H4 (cell line): ENCODE results near the gene USP32. TPM values are rescaled to one million over a fixed set of nuclear protein-coding genes. Genes with fewer than 3 reads are reported as not detected.
"Not testable (repeated sequence)": the region's sequence is repeated elsewhere in the genome, so short reads cannot be mapped to it uniquely, and the experiment has no call there.

ENCODE experiments used
- DNase-seq: peaks from one replicate; pipeline ENCODE4 v3.0.0-alpha.2; 2015; ENCODE audit warnings: low spot score
- total RNA-seq: library from RNA; depleted of rRNA; stranded (reverse); fragments of >200 nt; shearing (Covaris generic); gene quantifications from 2 replicates; pipeline ENCODE4 v1.2.3, GENCODE V29; 2014

Gene USP32
- total RNA-seq, 1 experiment from 2014 or later = 29.4 TPM

DNA sequence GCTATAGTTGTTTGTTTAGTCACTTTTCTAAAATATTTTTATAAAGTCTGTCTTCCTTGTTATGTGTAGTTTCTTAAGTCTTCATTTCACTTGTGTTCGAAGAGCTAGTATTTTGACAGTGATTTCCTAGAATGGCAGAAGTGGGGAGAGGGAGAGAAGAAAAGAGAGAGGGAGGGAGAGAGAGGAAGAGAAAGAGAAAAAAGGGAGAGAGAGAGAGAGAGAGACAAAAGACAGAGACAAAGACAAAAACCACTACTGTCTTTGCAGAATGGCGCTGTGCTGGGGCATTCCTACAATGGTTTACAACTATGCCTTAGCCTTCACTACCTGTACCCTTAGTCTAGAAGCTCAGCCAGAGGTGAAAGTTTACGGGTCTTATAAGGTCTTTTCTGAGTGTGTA is 151.6 kb downstream of the USP32 start:
- DNase-seq = no peak

DNA sequence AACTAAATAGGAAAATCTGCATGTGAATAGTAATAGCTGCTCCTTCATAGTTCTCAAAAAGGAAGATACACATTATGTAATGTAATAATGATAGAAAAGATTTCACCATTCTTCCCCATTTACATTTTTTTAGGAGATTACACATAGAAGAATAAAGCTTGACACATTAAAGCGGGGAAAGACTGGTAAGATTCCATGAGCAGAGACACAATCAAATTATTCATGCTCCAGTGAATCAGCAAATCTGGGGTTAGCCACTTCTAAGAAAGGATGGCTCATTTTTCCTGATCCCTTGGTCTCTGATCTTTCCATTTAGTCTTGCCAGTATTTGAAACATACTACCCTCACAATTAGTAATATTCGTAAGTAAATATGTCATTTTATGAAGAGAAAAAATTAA is 160.2 kb downstream of the USP32 start:
- DNase-seq = no peak

DNA sequence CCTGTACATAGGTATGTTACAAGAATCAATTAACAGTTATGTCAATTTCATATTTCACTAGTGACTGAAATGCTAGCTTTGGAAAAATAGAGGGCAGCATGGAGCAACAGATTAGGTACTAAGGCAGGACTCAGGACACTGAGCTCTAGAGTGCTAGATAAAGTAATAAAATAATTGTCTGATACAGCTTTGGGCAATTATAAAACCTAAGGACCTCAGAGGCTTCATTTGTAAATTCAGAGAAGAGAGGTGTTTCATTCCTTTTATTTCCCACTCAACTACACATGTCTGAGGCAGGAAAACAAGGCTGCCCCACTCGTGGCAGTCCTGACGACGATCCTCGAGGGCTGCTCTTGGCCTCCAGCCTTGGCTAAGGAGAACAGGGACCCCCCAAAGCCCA is 160.7 kb downstream of the USP32 start:
- peak; percentile 28 for DNase-seq

DNA sequence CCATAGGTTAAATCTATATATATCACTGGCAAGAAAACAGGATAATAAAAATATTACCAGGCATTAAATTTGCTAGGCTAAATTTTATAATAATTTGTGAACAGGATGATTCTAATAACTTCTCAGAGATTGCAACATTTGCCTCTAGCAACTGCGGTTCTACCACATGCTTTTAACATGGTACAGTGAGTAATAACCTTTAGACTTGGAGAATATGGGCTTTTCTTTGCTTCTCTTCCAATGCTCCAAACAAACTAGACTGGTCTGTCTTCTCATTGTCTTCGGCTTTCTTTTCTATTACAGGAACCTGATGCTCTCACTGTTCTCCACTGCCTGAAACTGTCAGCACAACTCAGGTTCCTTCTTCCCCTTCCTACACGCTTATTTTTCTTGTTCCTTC is 161.6 kb downstream of the USP32 start:
- DNase-seq = no peak

DNA sequence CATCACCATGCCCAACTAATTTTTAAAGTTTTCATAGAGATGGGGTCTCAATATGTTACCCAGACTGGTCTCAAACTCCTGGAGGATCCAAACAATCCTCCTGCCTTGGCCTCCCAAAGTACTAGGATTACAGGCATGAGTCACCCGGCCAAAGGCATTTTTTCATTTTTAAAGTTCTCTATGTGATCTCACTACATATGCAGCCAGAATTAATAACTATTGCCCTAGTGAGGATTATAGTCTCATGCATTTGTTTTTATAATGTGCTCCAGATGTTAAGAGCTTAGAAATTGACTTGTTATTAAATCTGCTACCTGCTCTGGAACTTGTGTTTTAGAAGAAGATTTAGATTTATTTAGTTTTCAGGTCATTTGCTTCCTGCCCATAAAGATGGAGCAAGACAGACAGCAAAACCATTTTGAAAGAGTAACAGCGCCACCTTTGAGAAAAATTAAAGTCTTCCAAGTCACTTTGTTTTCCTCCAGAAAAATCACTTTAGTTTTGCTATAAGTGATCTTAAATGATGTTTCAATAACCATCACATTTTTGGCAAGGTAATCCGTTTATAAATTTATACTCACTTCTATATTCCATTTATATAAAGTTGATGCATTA is 162.6 kb downstream of the USP32 start:
- no peak for DNase-seq

DNA sequence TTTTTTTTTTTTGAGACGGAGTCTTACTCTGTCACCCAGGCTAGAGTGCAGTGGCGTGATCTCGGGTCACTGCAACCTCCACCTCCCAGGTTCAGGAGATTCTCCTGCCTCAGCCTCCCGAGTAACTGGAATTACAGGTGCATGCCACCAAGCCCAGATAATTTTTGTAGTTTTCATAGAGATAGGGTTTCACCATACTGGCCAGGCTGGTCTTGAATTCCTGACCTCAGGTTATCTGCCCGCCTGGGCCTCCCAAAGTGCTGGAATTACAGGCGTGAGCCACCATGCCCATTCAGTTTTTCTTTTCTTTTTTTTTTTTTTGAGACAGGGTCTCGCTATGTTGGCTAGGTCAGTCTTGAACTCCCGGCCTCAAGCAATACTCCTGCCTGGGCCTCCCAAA is 164.7 kb downstream of the USP32 start:
- DNase-seq = not testable (repeated sequence)

DNA sequence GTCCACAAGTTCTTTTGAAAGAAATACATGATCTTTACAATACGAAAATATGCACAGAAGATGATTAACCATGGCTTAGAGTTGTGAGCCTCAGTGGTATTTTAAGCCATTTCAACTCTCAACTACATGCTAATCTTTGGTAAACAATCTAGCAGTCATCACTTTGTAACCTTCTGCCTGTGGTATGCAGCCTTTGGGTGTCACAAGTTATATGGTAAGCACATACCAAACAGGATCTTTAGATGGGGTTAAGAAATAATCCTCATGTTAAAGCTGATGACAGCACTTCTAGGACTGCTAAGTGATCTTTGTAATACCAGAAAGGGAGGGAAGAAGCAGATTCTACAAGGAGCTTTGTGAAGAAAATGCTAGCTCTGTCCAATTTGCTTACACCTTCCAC is 167.9 kb downstream of the USP32 start:
- DNase-seq = no peak

DNA sequence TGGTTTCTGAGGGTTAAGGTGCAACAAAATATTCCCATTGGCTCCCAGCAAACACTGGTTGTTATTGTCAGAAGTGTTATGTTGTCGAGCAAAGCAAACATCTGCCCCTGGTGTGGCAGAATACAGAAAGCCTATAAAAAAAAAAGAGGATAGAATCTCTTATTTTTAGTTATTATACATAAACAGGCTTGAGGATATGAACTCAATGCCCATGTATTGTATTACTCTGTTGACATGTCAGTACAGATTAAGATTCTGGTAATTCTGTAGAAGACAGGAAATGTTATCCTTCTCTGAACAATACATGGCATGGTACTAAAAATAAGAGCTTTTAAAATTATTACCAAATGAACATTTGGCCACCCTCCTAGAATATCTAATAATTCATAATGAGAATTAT is 168.5 kb downstream of the USP32 start:
- DNase-seq = no peak

DNA sequence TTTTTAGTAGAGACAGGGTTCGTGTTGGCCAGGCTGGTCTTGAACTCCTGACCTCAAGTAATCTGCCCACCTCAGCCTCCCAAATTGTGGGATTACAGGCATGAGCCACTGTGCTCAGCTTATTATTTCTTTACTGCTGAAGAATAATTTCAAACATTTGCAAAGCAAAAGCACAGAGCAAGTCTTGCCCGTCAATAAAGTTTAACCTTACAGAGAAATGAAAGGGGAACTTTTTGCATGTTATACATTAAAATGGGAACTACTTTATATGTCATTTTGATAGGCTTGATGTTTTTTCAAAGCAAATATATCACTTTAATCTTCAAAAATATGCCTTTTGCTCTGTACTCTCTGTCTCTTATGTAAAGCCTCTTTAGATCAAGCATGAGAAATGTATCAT is 173.2 kb downstream of the USP32 start:
- DNase-seq = not testable (repeated sequence)

DNA sequence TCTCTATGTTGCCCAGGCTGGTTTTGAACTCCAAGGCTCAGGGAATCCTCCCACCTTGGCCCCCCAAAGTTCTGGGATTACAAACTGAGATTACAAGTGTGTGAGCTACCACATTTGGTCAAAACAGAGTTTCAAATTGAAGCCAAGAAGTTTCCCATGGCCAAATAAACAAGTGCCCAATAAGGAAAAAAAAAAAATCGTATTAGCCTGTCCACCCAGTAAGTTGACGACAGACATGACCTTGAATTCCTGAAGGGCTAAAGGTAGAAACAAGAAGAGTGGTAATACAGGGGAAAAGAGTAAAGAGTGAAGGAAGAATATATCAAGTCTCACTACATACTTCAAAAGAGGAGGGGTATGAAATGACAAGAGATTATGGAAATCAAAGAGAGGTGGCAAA is 176.0 kb downstream of the USP32 start:
- not testable (repeated sequence) for DNase-seq

DNA sequence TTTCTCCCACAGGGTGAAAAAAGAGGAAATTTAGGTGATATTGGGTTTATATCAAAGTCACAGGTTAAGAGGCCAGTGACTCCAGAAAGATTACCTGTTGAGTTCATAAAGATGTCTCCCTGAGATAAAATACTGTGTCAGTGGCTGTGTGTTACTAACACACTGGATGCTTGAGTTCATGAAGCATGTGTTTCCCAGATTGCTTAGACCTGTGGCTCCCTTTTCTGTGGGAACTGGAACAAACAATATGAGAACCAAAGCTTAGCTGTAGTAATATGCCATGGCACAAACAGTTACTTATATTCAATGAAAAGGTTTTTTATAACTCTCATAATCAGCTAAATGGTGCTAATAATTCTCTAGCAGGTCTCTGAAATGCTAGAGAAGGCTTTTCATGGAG is 180.7 kb downstream of the USP32 start:
- DNase-seq = not testable (repeated sequence)

DNA sequence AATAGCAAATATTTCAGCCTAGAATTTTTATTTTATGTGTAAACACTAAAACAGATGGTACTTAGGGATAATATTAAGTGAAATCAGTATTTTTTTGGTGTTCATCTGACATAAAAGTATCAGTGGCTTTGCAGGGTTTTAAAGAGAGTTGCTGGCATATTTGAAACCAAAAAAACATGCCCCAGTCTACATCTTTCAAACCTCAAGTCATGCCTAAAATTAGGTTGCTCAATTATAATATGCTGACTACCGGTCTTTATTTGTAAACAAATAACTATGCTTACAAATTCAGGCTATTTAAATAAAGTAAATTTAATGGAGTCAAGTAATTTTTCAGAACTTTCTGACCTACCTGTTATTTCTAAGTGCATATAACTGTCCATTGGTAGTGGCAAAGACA is 183.6 kb downstream of the USP32 start:
- not testable (repeated sequence) for DNase-seq

DNA sequence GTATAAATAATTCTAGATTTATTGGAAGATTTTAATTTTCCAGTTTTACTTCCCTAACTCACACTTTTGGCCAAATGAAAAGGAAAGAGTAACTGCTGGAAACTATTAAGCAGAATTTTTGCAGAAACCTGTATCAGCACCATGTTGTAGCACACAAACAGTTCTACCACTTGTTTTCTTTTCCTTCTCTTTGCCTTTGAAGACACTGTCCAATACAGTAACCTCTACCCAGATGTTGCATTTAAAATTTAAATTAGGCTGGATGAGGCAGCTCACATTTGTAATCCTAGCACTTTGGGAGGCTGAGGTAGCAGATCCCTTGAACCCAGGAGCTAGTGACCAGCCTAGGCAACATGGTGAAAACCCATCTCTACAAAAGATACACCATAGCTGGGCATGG is 186.2 kb downstream of the USP32 start:
- not testable (repeated sequence) for DNase-seq

DNA sequence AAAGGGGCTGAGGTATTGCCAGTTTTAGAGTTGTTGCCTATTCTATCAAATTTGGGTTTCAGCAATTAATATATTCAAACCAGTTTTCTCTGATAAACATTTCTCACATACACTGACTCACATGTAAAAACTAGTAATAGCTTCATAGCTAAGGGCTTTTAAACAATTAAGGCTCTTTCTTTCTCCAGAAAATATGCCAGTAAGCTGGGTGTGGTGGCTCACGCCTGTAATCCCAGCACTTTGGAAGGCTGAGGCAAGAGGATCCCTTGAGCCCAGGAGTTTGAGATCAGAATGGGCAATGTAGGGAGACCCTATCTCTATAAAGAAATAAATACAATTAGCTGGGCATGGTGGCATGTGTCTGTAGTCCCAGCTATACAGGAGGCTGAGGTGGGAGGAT is 193.3 kb downstream of the USP32 start:
- not testable (repeated sequence) for DNase-seq

DNA sequence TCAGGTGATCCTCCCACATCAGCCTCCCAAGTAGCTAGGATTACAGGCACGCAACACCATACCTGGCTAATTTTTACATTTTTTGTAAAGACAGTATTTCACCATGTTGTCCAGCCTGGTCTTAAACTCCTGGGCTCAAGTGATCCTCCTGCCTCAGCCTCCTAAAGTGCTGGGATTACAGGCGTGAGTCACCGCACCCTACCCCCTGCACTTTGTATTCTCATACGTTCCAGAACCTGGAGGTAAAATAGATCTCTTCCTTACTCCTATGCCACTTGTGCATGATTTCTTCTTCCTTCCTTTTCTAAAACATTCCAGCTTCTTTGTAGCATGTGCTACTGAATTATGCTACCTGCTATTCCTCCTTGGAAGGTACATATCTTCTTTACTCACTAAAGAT is 197.8 kb downstream of the USP32 start:
- DNase-seq = not testable (repeated sequence)

DNA sequence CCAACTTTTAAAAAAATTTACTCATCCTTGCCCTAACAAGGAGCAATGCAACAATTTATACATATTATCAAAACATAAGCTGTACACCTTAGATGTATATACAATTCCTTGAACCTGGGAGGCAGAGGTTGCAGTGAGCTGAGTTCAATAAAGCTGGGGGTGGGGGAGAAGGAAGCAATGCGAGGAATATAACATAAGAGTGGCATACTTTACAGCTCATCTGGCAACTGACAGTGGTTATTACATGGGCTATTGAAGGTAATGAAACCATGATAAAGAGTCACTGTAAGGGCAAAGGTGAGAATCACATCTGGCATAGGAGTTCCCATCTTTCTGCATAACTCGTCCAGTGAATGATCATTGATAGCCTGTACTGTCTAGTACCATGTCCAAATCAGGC is 198.5 kb downstream of the USP32 start:
- DNase-seq = no peak

DNA sequence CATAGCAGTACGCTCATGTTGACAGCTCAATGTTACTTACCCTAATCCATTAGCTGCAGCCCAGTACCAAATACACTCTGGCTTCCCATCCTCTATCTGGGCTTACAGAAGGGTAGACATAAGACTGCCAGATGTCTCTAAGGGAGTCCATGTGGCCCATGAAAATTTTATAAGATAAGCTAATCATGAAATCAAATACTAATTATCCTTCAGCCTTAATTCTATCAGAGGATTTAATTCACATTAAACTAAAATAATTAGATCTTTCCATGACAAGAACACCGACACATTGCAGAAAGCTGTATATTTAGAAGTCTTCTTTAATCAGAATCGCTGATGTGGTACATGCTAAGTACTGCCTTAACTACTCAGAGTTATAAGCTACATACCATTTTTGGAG is 198.9 kb downstream of the USP32 start:
- DNase-seq = not testable (repeated sequence)

DNA sequence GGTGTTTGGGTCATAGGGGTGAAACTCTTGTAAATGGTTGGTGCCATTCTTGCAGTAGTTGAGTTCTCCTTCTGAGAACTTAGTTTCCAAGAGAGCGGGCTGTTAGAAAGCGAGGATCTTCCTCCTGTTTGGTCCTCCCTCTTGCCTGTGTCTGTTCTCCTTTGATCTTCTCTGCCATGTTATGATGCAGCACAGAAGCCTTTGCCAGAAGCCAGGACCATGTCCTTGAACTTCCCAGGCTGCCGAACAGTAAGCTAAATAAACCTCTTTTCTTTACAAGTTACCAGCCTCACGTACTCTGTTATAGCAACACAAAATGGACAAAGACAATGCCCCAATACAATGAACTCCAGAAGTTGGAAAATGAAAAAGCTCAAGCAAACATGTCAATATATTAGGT is 201.9 kb downstream of the USP32 start:
- DNase-seq = not testable (repeated sequence)

DNA sequence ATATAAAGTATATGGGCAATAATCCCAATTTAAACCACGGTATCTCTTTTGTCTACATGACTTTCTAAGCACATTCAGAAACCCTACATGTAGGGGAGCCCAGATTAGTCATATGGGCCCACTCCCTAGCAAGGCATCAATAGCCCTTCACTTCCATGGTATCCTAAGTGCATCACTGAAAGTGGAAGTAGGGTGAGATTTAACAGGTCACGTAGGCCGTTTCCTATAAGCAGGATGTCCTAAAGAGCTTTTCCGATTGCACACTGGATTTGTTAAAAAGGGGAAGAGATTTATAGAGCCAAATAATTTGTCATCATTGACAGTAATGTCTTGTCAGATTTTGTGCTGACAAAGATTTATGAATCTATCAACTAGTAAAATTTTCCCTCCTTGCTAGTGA is 203.2 kb downstream of the USP32 start:
- no peak for DNase-seq

DNA sequence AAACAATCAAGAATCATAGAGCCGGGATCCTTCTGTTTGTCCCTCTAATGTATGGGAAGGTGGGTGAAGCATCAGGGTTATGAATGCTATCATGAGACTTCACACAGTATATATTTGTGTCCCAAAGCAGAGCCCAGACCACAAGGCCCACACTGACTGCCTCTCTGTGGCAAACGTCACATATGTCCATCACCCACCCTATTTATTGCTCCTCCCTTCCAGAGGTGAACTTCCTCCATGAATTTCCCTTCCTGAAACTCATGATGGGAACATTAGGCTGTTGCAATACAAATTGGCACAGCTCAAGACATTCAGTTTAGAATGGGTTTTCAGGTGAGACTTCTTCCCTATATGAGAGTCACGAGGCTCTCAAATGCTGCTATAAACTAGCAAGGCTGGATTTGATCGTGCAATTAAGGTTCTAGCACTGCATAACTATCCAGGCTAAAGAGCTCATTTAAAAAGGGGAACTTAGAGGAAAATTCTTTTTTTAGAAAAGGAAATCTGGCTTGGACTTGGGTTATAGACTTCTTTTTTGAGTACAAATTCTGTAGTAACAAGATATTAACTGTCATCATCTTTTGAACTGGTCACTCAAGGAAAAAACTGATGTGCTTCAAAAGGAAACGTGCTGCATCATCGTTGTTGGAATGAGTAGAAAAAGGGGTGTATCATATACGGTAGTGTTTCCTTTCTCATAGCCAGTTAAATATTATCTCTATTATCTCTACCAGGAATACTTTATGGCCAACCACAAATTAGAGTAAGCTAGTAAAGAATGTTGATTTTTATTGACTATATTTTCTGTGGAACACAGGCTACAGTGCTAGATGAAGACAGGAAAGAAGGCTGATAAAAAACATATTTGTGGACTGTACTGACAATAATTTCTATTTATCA is 204.8 kb downstream of the USP32 start:
- DNase-seq = peak; percentile 69

DNA sequence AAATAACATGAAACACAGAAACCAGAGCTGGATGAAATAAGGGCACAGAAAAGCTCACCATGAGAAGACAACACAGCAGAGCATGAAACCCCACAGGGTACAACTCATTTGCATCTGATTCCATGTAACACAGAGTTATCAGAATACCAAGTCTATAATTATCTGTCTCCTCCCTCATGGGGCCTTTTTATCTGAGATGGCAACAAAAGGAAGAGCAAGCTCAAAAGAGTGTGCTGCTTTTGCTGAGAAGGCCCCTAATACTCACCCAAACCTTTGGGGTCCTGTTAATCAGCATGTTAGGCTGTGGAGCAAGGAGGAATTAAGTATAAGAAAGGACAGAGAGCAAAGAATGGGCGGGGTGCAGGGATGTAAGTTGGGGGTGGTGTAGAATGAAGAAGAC is 205.6 kb downstream of the USP32 start:
- not testable (repeated sequence) for DNase-seq

DNA sequence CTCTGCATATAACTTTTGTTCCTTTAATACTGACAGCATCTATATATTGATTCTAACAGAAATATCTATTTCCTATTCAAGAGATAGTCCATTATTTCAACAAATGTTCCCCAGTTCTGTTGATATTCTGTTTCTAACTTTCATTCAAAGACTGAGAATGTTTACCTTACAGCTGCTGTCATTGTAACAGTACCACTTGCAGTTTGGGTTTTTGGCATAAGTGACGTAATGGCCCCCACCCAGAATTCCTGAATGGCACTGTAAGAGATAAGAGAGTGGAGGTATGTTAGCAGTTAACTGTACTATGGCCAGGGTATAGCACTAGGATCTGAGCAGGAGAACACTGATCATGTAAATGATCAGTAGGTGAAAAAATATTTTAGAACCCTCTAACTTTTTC is 211.6 kb downstream of the USP32 start:
- not testable (repeated sequence) for DNase-seq

DNA sequence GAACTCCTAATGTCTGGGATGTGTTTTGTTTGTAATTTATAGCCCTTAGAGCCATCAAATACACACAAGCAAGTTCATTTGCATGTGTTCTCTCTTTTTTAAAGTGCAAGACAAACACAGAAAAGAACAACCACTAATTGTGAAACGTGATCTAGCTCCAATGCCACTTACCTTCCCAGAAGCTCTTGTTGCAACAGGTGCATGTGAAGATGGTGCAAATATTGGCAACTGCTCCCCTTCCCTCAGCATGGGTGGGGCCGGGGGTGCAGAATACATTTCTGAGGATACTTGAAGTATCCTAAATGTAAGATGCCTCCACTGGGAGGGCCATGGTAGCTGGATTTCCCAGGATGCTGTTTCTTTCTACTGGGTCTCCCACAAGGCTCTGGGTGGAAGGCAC is 213.8 kb downstream of the USP32 start:
- DNase-seq = not testable (repeated sequence)
